NT2/D1 (cell line): ENCODE data around the gene TAF10.

Experiments used
- DNase-seq: peaks from one replicate; pipeline ENCODE4 v3.0.0-alpha.2; 2011; ENCODE audit warnings: low read depth, low spot score
- H3K27me3 ChIP-seq: 2 replicates; pipeline ENCODE4 v1.6.0; 2011; ENCODE audit warnings: mild to moderate bottlenecking; ENCODE audit not compliant: insufficient read length, insufficient read depth
- H3K36me3 ChIP-seq: 2 replicates; pipeline ENCODE4 v1.6.1; 2011; ENCODE audit warnings: mild to moderate bottlenecking, low read length, mixed read lengths; ENCODE audit not compliant: insufficient read depth, insufficient read length
- H3K4me1 ChIP-seq: 2 replicates; pipeline ENCODE4 v1.5.1; 2011; ENCODE audit not compliant: insufficient read depth, insufficient read length
- H3K4me3 ChIP-seq: 2 replicates; pipeline ENCODE4 v1.5.1; 2011; ENCODE audit warnings: low read depth; ENCODE audit not compliant: insufficient read length
- H3K9ac ChIP-seq: 2 replicates; pipeline ENCODE4 v1.6.0; 2011; ENCODE audit warnings: low read depth; ENCODE audit not compliant: insufficient read length
- H3K9me3 ChIP-seq: 2 replicates; pipeline ENCODE4 v1.5.1; 2011; ENCODE audit warnings: mild to moderate bottlenecking, low read length; ENCODE audit not compliant: insufficient read depth
- SUZ12 ChIP-seq: IDR thresholded peaks from 2 replicates; pipeline ENCODE4 v1.6.1; 2011; ENCODE audit not compliant: insufficient read length, insufficient read depth; ENCODE audit errors: extremely low read depth
- YY1 ChIP-seq: IDR thresholded peaks from 2 replicates; pipeline ENCODE4 v1.6.1; 2011; ENCODE audit not compliant: insufficient read length, insufficient read depth
- ZNF274 ChIP-seq: IDR thresholded peaks from 2 replicates; pipeline ENCODE4 v1.6.1; 2011; ENCODE audit warnings: mild to moderate bottlenecking, low read depth, low read length

TAF10 gene

DNA sequence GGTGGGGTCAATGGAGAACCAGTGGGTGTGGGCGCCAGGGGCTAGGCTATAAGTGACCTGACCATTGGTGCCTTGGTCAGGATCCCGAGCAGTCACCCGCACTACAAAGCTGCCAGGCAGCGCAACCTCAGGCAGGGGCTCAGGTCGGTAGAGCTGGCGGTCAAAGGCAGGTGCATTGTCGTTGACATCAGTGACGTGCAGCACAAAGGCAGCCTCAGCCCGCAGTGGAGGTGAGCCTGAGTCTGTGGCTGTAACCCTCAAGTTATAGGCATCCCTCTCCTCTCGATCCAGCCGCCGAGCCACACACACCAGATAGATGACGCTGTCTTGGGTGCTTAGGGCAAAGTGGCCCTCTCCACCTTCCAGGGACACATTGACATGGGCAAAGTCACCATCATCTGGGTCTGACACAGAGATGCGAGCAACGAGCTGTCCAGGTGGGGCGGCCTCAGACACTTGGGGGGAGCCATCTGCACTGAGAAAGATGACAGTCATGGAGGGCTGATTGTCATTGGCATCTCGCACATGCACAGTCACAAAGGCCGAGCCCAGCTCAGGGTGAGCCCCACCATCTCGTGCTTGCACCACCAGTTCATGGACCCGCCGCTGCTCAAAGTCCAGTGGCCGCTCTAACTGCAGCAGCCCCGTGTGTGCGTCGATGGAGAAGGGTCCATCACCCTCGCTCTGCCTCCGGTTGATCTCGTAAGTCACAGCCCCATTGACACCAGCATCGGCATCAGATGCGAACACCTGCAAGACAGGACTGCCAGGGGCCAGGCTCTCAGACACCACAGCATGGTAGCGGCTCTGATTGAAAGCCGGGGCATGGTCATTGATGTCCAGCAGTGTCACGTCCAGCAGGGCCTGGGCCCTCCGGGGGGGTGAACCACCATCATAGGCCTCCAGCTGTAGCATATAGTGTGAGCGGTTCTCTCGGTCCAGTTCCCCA lies 28.3 kb upstream of the TAF10 start:
- Histone ChIP-seq H3K9ac (no peak overlapping the region), H3K4me3 (no peak overlapping the region)
- TF ChIP-seq ZNF274 (no peak), YY1 (no peak), SUZ12 (no peak)

DNA sequence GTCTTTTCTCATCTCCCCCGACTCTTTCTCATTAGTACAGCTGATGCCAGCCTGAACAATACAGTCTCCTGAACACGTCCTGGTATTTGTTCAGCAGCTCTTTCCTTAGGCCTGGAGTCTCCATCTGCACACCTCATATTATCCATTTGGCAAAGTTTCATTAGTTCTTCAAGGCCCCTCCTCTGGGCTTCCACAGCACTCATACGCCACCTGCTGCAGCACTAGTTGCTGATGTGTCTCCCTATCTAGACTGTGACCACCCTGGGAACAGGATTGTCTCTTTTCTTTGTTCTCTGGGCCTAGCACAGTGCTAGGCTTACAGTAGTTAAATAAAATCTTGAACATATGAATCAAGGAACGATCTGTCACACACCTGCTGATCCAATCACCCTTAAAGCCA lies 26.4 kb upstream of the TAF10 start:
- Histone ChIP-seq H3K9ac (no peak overlapping the region), H3K9me3 (no peaks in the 10 kb centered on the region), H3K4me3 (no peak overlapping the region), H3K27me3 (no peaks in the 10 kb centered on the region), H3K4me1 (peaks cover 4% of the 10 kb centered on the region), H3K36me3 (peaks cover 27% of the 10 kb centered on the region)
- TF ChIP-seq ZNF274: no peak
- no peak for TF ChIP-seq YY1
- no peak for TF ChIP-seq SUZ12
- DNase-seq: no peak

More for the DNA sequence above, 28.3 kb upstream of the TAF10 start:
- Histone ChIP-seq H3K27me3 (no peaks in the 10 kb centered on the region), H3K9me3 (no peaks in the 10 kb centered on the region), H3K4me1 (peaks cover 4% of the 10 kb centered on the region), H3K36me3 (peaks cover 21% of the 10 kb centered on the region)
- DNase-seq: no peak

DNA sequence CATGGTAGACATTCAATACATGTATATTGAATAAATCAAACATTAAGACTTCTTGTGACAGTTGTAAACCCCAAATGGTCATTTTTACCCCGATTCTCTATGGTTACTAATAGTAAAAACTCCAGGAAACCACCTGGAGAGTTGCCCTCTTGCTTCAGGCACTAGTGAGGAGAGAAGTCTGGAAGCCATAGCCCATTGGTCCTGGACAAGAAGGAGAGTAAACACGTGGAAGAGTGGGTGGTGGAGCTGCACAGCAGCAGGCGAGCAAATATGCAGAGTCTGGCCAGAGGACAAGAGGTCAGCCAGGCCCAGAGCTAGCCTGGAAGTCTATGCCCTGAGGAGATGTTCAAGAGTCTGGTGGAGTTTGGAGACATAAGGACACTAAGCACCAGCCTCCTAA lies 25.9 kb upstream of the TAF10 start:
- no peak overlapping the region for H3K9ac ChIP-seq
- no peaks in the 10 kb centered on the region for H3K27me3 ChIP-seq
- DNase-seq: no peak
- H3K9me3 ChIP-seq: no peaks in the 10 kb centered on the region
- H3K4me1 ChIP-seq: peaks cover 4% of the 10 kb centered on the region
- H3K36me3 ChIP-seq: peaks cover 32% of the 10 kb centered on the region
- H3K4me3 ChIP-seq: no peak overlapping the region
- TF ChIP-seq YY1 (no peak), ZNF274 (no peak)

DNA sequence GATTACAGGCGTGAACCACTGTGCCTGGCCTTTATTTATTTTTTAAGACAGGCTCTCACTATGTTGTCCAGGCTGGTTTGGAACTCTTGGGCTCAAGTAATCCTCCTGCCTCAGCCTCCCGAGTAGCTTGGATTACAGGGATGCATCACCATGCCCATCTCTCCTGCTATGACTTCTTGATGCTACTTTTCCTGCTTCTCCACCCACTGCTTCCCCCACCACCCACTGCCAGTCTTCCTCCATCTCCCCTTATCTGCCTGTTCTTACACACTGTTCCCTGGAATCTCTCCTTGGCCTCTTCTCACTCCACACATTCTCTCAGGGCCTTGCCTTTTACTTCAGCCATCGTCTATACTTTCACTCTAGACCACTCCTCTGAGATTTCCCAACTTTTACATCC lies 24.5 kb upstream of the TAF10 start:
- Histone ChIP-seq H3K4me3 (no peak overlapping the region), H3K9ac (no peak overlapping the region), H3K27me3 (no peaks in the 10 kb centered on the region), H3K4me1 (peaks cover 2% of the 10 kb centered on the region), H3K36me3 (peaks cover 46% of the 10 kb centered on the region), H3K9me3 (no peaks in the 10 kb centered on the region)
- no peak for DNase-seq
- TF ChIP-seq SUZ12: no peak
- no peak for TF ChIP-seq YY1
- no peak for TF ChIP-seq ZNF274

DNA sequence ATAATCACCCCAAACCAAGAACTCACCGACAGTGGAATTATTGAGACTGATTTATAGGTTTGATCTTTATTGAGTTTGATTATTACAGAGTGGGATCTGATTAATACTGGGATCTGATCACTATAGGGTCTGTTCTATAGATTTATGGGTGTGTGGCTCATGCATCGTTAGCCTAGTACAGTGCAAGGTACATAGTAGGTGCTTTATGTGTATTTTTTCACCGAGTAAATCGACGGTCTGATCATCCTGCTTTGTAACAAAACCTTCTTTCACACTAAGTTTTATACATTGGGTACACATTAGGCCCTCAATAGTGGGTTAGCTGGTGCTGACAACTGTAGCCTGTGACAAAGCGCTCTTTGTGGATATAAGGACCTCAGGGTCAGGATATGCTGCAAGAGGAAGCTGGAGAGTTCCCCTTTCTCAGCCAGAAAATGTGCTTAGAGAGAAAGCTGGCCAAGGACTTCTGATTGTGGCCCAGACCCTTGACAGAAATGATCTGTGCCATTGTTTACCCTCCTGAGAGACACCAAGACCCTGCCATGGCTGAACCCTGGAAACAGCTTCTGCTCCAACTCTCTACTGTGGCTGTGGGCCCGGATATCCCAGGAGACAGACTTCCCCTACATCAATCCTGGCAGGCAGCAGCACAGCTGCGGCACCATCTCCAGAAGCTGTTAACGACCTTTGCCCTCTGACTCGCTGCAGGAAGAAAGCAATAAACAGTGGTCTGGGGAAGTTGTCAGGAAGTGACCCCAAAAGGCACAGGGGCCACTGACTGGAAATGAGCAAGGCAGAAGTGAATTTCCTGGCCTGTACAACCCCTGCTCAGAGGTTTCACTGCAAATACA lies 23.3 kb upstream of the TAF10 start:
- TF ChIP-seq SUZ12: no peak
- no peak for TF ChIP-seq ZNF274
- TF ChIP-seq YY1: no peak
- H3K9ac ChIP-seq: no peak overlapping the region
- no peak for DNase-seq
- H3K4me3 ChIP-seq: no peak overlapping the region
- no peaks in the 10 kb centered on the region for H3K9me3 ChIP-seq
- H3K27me3 ChIP-seq: peaks cover 7% of the 10 kb centered on the region
- H3K4me1 ChIP-seq: peaks cover 2% of the 10 kb centered on the region
- H3K36me3 ChIP-seq: peaks cover 47% of the 10 kb centered on the region

DNA sequence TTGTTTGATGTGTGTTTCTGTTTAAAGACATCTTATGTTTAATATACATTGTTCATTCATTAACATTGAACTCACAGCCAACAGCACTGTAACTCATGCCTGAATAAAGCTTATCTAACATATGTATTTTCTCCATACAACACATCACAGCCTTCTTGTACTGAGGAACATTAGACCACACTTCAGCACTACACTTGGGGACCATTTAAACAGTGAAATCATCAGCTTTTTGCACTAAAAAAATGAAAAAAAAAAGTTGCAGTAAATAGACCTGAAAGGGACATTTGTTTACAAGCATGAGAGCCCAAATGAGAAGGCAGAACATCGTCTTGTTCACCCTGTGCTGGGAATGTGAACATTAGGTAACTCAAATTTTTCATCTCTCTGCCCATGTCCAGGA lies 22.5 kb upstream of the TAF10 start:
- Histone ChIP-seq H3K9me3 (no peaks in the 10 kb centered on the region), H3K27me3 (peaks cover 14% of the 10 kb centered on the region), H3K4me1 (no peaks in the 10 kb centered on the region), H3K36me3 (peaks cover 47% of the 10 kb centered on the region), H3K4me3 (no peak overlapping the region), H3K9ac (no peak overlapping the region)
- DNase-seq: no peak
- TF ChIP-seq YY1: no peak
- no peak for TF ChIP-seq SUZ12
- no peak for TF ChIP-seq ZNF274
